Fibroblast of upper back skin (primary cell): ENCODE data around the gene PSMB2.

Experiments used
- DNase-seq: peaks from one replicate; pipeline ENCODE4 v3.0.0-alpha.2; 2013

PSMB2 gene

GRCh38 chr1:35570589-35571137 is 70.7 kb downstream of the PSMB2 start:
- no peak for DNase-seq

- no peak for DNase-seq
Measured at GRCh38 chr1:35569936-35570335, 71.4 kb downstream of the PSMB2 start.

- DNase-seq = peak; percentile 67
Measured at GRCh38 chr1:35568975-35569395, 72.3 kb downstream of the PSMB2 start.

GRCh38 chr1:35567947-35568558 is 73.3 kb downstream of the PSMB2 start:
- DNase-seq = no peak

- DNase-seq = no peak
Measured at GRCh38 chr1:35565742-35566133, 75.6 kb downstream of the PSMB2 start.

- no peak for DNase-seq
Measured at GRCh38 chr1:35564884-35565741, 76.2 kb downstream of the PSMB2 start.

GRCh38 chr1:35564037-35564883 is 77.1 kb downstream of the PSMB2 start:
- peak; percentile 76 for DNase-seq

- DNase-seq = no peak
Measured at GRCh38 chr1:35563166-35563565, 78.2 kb downstream of the PSMB2 start.

- DNase-seq = no peak
Measured at GRCh38 chr1:35561972-35562680, 79.2 kb downstream of the PSMB2 start.

GRCh38 chr1:35561297-35561971 is 79.9 kb downstream of the PSMB2 start:
- no peak for DNase-seq

GRCh38 chr1:35560256-35561225 is 80.8 kb downstream of the PSMB2 start:
- DNase-seq = no peak

- no peak for DNase-seq
Measured at GRCh38 chr1:35559317-35559944, 81.9 kb downstream of the PSMB2 start.

GRCh38 chr1:35558374-35559316 is 82.7 kb downstream of the PSMB2 start:
- no peak for DNase-seq

GRCh38 chr1:35557611-35558373 is 83.5 kb downstream of the PSMB2 start, which contains the start of gene NCDN:
TSS of gene NCDN (plus strand) at chr1:35557799. CDS start at chr1:35558191, 392 bp downstream.
- peak; percentile 97 for DNase-seq

GRCh38 chr1:35557118-35557610 is 84.2 kb downstream of the PSMB2 start, which contains the start of gene KIAA0319L:
TSS of gene KIAA0319L (minus strand) at chr1:35557403. CDS start at chr1:35554491, 2,912 bp downstream.
- DNase-seq = no peak

- no peak for DNase-seq
Measured at GRCh38 chr1:35556484-35557117, 84.7 kb downstream of the PSMB2 start.
